Adipose tissue (tissue), 3 donors: ENCODE data around the gene KCNA10. TPM values are rescaled to one million over a fixed set of nuclear protein-coding genes. Genes with fewer than 3 reads are reported as not detected.

Experiments
- H3K27ac ChIP-seq: one replicate; pipeline ENCODE4 v1.5.1; 2013; ENCODE audit warnings: low read depth, low read length
- WGBS, 3 donors: extraction: QIAGEN DNeasy Blood & Tissue Kit; methylation state at CpG; one replicate each; pipeline ENCODE4 v1.1.7; 2013; 5-methylcytosine and 5-hydroxymethylcytosine counted together
- polyA plus RNA-seq, 3 donors: library from polyadenylated mRNA; stranded (reverse); fragments of 200-250 nt; gene quantifications; one replicate each; pipeline ENCODE4 v1.2.3, GENCODE V29; 2013
- donor health status: healthy with polysubstance abuse.
- donor health status: Bipolar disorder and iron deficiency.
- donor health status: healthy.

The KCNA10 gene
- polyA plus RNA-seq, 3 donors: not detected

DNA sequence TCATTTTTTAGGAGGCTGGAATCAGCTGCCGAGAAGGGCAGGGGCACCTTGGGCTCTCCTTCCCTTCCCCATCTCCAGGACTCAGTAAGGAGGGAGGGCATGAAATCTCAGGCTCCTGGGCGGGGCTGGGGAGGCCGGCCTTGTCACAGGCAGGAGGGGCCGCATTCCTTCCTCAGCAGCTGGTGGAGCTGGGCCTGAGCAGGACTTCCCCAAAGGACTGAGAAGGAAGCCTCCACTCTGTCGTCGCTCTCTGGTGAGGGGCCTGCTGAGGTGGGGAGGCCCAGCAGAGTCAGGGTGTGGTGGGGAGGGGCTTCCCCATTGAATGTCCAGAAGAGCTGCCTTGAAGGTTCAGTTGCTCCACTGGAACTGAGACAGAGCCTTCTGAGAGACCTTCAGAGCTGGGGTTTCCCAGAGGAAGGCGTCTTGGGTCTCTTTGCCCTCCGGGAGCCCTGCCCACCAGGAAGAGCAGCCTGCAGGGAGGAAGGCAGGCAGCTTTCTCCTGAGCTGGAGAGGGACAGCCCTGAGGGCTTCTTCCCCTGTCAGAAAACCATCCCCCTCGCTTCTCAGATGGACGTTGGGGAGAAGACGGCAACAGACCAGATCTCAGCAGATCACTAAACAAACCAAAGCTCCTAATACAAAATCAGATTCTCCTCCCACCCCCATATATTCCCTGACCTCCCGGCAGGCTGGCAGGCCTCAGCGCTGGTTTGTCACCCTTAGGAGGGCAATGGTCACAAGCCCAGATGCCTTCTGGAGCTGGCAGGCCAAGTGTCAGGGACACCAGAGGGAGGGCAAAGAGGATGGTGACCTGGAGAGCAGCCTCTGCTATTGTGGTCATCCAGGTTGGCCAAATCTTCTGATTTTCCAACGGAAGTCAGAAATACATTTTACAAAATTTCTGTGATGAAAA is 10.7 kb downstream of the KCNA10 start:
- 41 to 56% (median 45%) methylated on average over 14 of the region's 14 CpGs for WGBS, 3 donors
- H3K27ac ChIP-seq: no peak overlapping the region

GRCh38 chr1:110506541-110506940 is 12.4 kb downstream of the KCNA10 start:
- no peak overlapping the region for H3K27ac ChIP-seq
- 79 to 84% (median 81%) methylated on average over 4 of the region's 4 CpGs for WGBS, 3 donors

- H3K27ac ChIP-seq: no peak overlapping the region
- WGBS, 3 donors: 32 to 72% (median 60%) methylated on average over 3 of the region's 3 CpGs
Measured at GRCh38 chr1:110505596-110505995, 13.4 kb downstream of the KCNA10 start.

GRCh38 chr1:110504226-110504625 is 14.7 kb downstream of the KCNA10 start:
- H3K27ac ChIP-seq: no peak overlapping the region
- 73 to 76% (median 75%) methylated on average over 7 of the region's 7 CpGs for WGBS, 3 donors

DNA sequence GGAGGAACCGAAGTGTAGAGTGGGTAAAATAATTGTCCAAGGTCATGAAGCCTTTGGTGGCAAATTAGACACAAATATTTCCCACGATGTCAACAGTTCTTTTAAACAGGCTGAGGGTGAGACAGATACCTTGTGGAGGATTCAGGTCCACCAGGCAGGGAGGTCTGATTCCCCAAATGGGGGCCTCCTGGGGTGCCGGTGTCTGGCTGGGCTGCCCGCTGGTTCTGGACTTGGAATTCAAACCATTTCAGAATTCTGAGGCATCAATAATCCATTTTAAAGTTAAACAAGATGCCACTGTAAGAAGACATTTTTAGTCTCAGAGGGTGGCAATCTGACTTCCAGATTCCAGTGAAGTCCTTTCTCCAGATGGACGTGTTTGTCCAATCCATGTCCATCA is 15.5 kb downstream of the KCNA10 start:
- WGBS, 3 donors: 63 to 83% (median 81%) methylated on average over 5 of the region's 5 CpGs
- H3K27ac ChIP-seq: no peak overlapping the region

DNA sequence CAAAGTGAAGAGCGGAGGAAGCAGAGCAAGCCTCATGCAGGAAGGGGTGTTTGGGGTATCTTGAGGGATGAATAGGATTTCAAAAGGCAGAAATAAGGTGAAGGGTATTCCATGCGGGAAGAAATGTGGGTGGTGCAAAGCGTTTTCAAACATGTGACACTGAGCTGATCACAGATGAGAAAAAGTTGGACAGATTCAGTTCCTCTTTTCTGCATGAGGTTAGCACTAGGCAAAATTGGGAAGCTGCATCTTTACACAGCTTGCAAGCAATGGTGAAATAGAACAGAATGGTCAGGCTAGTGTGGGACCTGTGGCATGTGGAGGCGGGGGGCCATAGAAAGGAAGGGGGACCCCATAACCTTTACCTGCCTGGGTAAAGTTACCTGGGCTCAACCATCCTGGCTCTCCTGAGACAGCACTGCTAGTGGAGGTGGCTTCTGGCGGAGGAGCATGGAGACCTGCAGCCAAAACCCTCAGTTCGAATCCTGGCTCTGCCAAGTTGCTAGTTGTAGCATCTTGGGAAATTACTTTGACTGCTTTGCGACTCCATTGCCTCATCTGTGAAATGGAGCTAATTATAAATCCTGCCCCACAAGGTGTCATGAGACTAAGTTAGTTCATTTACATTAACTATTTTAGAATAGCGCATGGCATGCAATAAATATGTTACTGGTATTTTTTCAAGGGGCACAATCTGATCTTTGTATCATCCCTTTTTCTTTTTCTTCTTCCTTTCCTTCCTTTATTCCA is 16.4 kb downstream of the KCNA10 start:
- WGBS, 3 donors: 66 to 67% (median 66%) methylated on average over 8 of the region's 8 CpGs
- H3K27ac ChIP-seq: no peak overlapping the region

DNA sequence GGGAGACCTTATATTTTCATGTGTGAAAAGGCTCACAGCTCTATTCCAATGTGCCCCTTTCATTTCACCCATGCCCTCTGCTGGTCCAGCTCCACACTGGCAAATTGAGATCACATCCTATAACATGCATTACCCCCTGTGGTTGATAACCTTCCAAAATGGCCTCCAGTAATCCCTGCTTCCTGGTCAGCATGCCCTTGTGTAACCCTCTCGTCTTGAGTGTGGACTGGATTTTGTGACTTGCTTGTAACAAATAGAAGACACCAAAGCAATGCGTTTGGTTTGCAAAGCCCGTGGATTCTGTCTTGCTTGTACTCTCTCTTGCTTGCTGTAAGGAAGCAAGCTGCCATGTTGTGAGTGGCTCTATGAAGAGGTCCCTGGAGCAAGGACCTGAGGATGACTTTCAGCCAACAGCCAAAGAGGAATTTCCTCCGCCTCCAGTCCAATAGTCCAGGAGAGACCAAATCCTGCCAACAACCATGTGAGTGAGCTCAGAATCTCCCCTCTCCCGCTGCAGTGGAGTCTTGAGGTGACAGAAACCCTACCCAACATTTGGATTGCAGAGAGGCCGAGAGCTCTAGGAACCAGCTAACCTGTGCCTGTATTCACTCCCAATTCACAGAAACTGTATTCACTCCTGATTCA is 17.4 kb downstream of the KCNA10 start:
- WGBS, 3 donors: 67 to 86% (median 73%) methylated on average over 6 of the region's 6 CpGs
- no peak overlapping the region for H3K27ac ChIP-seq

- H3K27ac ChIP-seq: no peak overlapping the region
- 61 to 83% (median 79%) methylated on average over 6 of the region's 6 CpGs for WGBS, 3 donors
Measured at GRCh38 chr1:110498270-110498669, 20.7 kb downstream of the KCNA10 start.

DNA sequence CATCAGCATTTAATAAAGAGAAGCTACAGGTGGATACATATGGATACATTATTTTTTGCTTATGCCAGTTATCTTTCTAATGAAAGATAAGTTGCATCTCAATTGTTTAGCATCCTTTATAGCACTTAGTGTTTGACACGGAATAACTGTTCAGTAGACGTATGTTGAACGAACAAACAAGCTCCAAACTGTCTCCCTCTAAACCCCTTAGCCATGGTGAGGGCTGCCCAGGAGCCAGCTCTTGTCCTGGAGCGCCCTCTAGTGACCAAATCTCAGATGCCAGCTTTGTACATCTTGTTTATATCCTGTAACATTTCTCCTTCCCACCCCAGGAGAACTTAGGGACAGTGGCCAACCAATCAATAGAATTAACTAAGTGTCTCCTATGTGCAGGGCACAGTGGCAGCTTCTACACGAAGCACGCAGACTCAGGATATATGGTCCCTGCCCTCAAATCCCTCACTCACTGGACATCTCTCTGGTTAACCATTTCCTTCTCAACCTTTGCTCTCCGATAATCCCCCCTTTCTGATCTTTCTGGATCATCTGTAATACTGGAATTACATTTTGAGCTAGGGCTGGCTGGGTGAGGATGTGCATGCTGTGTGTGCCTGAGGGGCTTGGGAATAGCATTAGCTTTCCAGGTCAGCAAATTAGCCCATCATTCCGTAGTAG is 22.9 kb downstream of the KCNA10 start:
- WGBS, 3 donors: 23 to 26% (median 24%) methylated on average over 8 of the region's 8 CpGs
- H3K27ac ChIP-seq: no peak overlapping the region

DNA sequence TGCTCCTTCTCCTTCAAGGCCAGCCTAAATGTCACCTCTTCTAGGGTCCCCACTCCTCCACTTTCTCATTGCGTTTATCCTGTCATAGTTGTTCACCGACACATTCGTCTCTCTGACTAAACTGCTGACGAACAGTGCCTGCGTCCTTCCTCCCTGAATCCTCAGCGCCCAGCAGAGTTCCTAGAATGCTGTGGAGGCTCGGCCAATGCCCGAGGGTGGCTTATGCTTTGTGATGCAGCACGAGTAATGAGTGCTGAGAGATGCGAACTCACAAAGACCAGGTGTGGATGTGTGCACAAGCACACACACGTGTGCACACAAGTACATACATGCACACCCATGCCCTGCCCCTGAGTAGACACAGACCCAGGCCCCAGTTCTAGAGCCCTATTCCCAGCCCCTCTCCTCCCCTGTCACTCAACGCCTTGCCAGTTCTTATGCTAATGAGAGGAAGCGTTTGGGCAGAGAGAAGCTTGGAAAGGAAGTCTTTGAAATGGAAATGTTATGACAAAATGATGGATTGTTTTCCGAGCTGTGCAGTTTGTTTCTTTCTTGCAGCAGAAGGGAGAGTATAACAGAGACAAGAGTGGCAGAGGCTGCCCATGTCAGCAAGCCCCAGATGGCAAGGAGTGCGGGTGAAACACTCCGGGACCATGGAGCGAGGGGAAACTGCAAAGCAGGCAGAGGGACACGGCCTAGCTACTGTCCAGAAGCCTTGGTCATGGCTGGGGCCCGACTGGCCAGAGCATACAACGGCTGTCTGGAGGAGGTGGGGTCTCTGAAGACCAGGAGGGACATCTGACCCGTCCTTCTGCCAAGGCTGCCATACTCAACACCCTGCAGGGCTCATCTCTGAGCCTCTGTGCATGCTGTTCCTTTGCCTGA is 24.2 kb downstream of the KCNA10 start:
- WGBS, 3 donors: 47 to 73% (median 61%) methylated on average over 21 of the region's 21 CpGs
- H3K27ac ChIP-seq: no peak overlapping the region

GRCh38 chr1:110494036-110494435 is 24.9 kb downstream of the KCNA10 start:
- H3K27ac ChIP-seq: no peak overlapping the region
- WGBS, 3 donors: 74 to 77% (median 75%) methylated on average over 5 of the region's 5 CpGs

GRCh38 chr1:110493059-110493699 is 25.8 kb downstream of the KCNA10 start:
- WGBS, 3 donors: 61 to 92% (median 62%) methylated on average over 5 of the region's 5 CpGs
- no peak overlapping the region for H3K27ac ChIP-seq

DNA sequence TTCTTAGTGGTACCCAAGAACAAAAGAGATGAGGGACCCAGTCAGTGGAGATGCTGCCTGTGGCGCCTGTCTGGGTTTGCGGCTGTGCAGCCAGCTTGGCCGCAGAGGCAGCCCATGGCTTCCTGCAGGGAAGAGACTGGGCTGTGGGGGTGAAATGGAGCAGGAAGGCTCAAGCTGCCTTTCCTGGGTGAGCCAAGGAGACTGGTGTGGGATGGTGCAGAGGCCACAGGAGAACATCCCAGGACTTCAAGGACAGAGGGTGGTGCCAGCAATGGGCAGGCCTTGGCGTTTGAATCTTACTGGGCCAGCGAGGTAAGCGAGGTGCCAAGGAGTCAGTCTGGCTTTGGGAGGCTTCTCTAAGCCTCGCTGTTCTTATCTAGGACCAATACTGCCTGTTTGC is 26.4 kb downstream of the KCNA10 start:
- no peak overlapping the region for H3K27ac ChIP-seq
- 60 to 83% (median 77%) methylated on average over 7 of the region's 7 CpGs for WGBS, 3 donors

DNA sequence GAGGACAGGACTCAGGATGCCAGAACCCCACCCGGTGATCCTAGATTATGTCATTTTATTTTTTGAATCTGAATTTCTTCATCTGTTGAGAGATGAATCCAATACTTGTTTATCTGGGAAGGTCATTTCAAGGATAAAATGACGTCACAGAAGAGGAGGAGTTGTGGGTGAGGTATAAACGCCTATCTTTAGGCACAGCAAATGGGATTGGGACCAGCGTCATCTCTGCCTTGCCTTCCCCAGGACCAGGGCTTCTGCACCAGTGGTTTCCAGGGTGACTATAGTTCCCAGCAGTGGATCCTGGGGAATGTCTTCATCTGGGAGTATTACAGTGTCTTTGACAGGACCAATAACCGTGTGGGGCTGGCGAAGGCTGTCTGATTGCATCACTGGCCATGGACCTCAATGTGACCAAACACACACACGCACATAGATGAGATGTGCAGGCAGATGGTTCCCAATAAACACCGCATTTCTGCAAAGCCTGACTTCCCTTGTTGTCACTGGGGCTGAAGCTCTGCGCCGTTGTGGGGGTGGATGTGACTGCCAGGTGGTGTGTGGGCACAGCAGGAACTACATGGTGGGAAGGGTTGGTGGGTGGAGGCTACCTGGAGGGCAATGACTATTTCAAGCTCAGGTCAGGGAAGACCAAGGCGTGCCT is 28.1 kb downstream of the KCNA10 start:
- no peak overlapping the region for H3K27ac ChIP-seq
- WGBS, 3 donors: 59 to 75% (median 62%) methylated on average over 11 of the region's 11 CpGs

- 80 to 85% (median 80%) methylated on average over 14 of the region's 14 CpGs for WGBS, 3 donors
- no peak overlapping the region for H3K27ac ChIP-seq
Measured at GRCh38 chr1:110489973-110490542, 28.9 kb downstream of the KCNA10 start.

DNA sequence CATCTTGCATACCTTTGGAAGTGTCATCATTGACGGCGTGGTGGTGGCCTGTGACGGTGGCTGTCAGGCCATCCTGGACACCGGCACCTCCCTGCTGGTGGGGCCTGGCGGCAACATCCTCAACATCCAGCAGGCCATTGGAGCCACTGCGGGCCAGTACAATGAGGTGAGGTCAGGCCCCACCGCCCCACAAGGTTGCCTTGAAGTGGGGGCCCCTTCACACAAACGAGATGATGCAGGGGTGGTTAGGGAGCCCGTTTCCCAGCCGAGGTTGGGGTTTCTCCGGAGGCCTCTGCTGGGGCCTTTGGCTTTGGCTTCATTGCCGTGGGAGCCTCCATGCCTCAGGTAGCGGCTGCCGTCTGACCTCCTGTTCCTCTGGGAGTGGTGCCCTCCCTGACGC is 29.6 kb downstream of the KCNA10 start:
- 90 to 94% (median 93%) methylated on average over 15 of the region's 15 CpGs for WGBS, 3 donors
- H3K27ac ChIP-seq: no peak overlapping the region
